HL-60 (cell line): ENCODE measurements around the gene TIMD4.
"Not testable (repeated sequence)": the region's sequence is repeated elsewhere in the genome, so short reads cannot be mapped to it uniquely, and the experiment has no call there.

Experiments used
- DNase-seq, 2 experiments: peaks; one replicate each; pipeline ENCODE4 v3.0.0-alpha.2; 2010 to 2020; ENCODE audit warnings: low read depth in 1 of 2, low spot score in 1 of 2
- H3K27ac ChIP-seq: fragments of 250-450 bp; sonication (Bioruptor Pico); replicated peaks from 2 replicates; pipeline ENCODE4 v1.5.1; 2020; ENCODE audit warnings: mild to moderate bottlenecking, moderate library complexity
- H3K27me3 ChIP-seq: fragments of 250-450 bp; sonication (Bioruptor Pico); 2 replicates; pipeline ENCODE4 v1.5.1; 2021; ENCODE audit warnings: mild to moderate bottlenecking, moderate library complexity; ENCODE audit not compliant: insufficient read depth, poor library complexity, severe bottlenecking
- H3K4me3 ChIP-seq: replicated peaks from 2 replicates; pipeline ENCODE4 v1.5.1; 2011; ENCODE audit warnings: mild to moderate bottlenecking, control low read depth, low read length; ENCODE audit not compliant: insufficient read depth
- GABPA ChIP-seq: IDR thresholded peaks from 2 replicates; pipeline ENCODE4 v1.6.1; 2012; ENCODE audit warnings: low read depth
- POLR2AphosphoS5 ChIP-seq: IDR thresholded peaks from 2 replicates; pipeline ENCODE4 v1.6.1; 2012; ENCODE audit warnings: low read depth
- REST ChIP-seq: IDR thresholded peaks from 2 replicates; pipeline ENCODE4 v1.6.1; 2012; ENCODE audit warnings: low read depth; ENCODE audit not compliant: insufficient replicate concordance
- SPI1 ChIP-seq: IDR thresholded peaks from 2 replicates; pipeline ENCODE4 v1.6.1; 2012; ENCODE audit warnings: low read depth, mild to moderate bottlenecking, borderline replicate concordance
- TF ChIP-seq, protein P1 (sequence below): IDR thresholded peaks from one replicate; pipeline ENCODE4 v1.5.1; 2011; ENCODE audit warnings: low read length, control low read depth, inconsistent platforms; ENCODE audit not compliant: insufficient read depth

Gene TIMD4

GRCh38 chr5:156927545-156927944 lies 35.5 kb downstream of the TIMD4 start:
- no peak overlapping the region for H3K27ac ChIP-seq
- H3K4me3 ChIP-seq: no peak overlapping the region
- TF ChIP-seq REST: no peak
- TF ChIP-seq, protein P1, sequence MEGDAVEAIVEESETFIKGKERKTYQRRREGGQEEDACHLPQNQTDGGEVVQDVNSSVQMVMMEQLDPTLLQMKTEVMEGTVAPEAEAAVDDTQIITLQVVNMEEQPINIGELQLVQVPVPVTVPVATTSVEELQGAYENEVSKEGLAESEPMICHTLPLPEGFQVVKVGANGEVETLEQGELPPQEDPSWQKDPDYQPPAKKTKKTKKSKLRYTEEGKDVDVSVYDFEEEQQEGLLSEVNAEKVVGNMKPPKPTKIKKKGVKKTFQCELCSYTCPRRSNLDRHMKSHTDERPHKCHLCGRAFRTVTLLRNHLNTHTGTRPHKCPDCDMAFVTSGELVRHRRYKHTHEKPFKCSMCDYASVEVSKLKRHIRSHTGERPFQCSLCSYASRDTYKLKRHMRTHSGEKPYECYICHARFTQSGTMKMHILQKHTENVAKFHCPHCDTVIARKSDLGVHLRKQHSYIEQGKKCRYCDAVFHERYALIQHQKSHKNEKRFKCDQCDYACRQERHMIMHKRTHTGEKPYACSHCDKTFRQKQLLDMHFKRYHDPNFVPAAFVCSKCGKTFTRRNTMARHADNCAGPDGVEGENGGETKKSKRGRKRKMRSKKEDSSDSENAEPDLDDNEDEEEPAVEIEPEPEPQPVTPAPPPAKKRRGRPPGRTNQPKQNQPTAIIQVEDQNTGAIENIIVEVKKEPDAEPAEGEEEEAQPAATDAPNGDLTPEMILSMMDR: no peak
- TF ChIP-seq GABPA: no peak
- no peak for TF ChIP-seq POLR2AphosphoS5
- no peak for DNase-seq
- H3K27me3 ChIP-seq: no peaks in the 10 kb centered on the region

- not testable (repeated sequence) for H3K27me3 ChIP-seq, H3K4me3 ChIP-seq, DNase-seq, H3K27ac ChIP-seq
These were observed 37.3 kb downstream of the TIMD4 start for GRCh38 chr5:156925767-156926166.

GRCh38 chr5:156922207-156922792 lies 40.7 kb downstream of the TIMD4 start:
- no peaks in the 10 kb centered on the region for H3K27me3 ChIP-seq
- no peak overlapping the region for H3K27ac ChIP-seq
- no peak for TF ChIP-seq GABPA
- no peak for TF ChIP-seq SPI1
- no peak for TF ChIP-seq POLR2AphosphoS5
- TF ChIP-seq, protein P1: no peak
- TF ChIP-seq REST: no peak

DNA sequence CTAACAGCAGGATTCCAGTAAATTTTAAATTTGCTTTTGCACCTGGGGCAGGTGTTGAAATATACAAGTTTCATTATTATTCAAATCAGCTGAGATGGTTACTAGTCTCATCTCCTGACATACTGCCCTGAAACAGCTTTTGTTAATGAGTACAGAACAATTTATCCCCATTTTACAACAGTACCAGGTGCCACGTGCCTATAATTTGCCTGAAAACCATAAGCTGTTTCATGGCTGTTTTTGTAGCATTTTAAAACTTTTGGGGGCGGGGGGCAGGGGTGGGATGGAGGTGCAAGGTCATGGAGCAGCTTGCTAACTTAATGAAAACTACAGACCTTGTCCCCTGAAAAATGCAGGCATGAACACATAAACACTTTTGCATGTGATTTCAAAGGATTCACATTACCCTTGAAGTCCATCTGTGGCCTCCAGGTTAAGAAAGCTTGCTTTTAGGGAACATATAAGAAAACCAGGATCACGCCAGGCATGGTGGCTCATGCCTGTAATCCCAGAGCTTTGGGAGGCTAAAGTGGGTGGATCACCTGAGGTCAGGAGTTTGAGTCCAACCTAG lies 42.1 kb downstream of the TIMD4 start:
- DNase-seq: no peak
- Histone ChIP-seq H3K4me3 (no peak overlapping the region), H3K27me3 (no peaks in the 10 kb centered on the region), H3K27ac (no peak overlapping the region)
- TF ChIP-seq SPI1: no peak
- TF ChIP-seq, protein P1: no peak
- TF ChIP-seq POLR2AphosphoS5: no peak
- no peak for TF ChIP-seq REST
- TF ChIP-seq GABPA: no peak

More at GRCh38 chr5:156922207-156922792, 40.7 kb downstream of the TIMD4 start:
- no peak for DNase-seq
- no peak overlapping the region for H3K4me3 ChIP-seq
